ENCODE results near the gene MAP3K21. TPM values are rescaled to one million over a fixed set of nuclear protein-coding genes. Genes with fewer than 3 reads are reported as not detected.

The MAP3K21 gene
- total and polyA plus RNA-seq, 5 donors, result 0.25 to 0.47 (median 0.34) TPM

DNA sequence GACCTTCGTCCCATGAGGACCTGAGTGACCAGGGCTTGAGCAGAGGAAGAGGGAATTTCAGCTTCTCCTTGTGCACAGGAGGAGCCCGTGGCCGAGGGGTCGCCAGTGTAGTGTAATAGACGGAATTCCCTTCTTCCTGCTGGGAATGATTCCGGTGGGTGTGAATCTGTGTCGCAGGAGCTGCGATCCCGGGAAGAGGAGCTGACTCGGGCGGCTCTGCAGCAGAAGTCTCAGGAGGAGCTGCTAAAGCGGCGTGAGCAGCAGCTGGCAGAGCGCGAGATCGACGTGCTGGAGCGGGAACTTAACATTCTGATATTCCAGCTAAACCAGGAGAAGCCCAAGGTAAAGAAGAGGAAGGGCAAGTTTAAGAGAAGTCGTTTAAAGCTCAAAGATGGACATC is 34.4 kb downstream of the MAP3K21 start:
- intact Hi-C loops (cut with DNase I), result no loop called here
- H3K4me1 ChIP-seq (ENCODE audit: control insufficient read depth, insufficient read depth, low read length), result no peaks in the 10 kb centered on the region
- 53% methylated on average over 19 of the region's 19 CpGs for WGBS
- no peaks in the 10 kb centered on the region for H3K27me3 ChIP-seq (ENCODE audit: control insufficient read depth, insufficient read depth)
- H3K4me3 ChIP-seq (ENCODE audit: low read length), result no peak overlapping the region
- H3K9me3 ChIP-seq (ENCODE audit: control insufficient read depth, low read length), result no peaks in the 10 kb centered on the region
- no peak overlapping the region for H3K27ac ChIP-seq (ENCODE audit: low read length)
- DNase-seq (no peak), ATAC-seq (no peak)

DNA sequence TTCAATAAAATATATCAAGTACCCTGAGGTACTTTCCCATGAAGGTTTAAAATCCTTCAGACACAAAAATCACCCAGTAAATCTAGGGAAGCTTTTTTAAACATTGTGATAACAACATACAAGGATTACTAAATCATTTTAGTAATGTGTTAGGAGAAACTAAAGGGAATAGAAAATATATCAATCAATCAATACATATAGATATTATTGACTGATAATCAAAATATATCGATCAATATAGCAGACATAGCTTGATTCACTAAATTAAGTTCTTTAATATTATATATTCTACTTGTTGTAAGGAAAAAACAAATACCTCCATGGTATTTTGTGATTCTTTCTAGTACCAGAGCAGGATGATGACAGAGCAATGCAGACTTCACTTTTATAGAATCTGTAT is 35.2 kb downstream of the MAP3K21 start:
- Histone ChIP-seq H3K27ac (ENCODE audit: low read length) (no peak overlapping the region), H3K4me1 (ENCODE audit: control insufficient read depth, insufficient read depth, low read length) (no peaks in the 10 kb centered on the region), H3K9me3 (ENCODE audit: control insufficient read depth, low read length) (no peaks in the 10 kb centered on the region), H3K27me3 (ENCODE audit: control insufficient read depth, insufficient read depth) (no peaks in the 10 kb centered on the region), H3K4me3 (ENCODE audit: low read length) (no peak overlapping the region)
- ATAC-seq (no peak), DNase-seq (no peak)
- intact Hi-C loops (cut with DNase I), result no loop called here
- WGBS, result 88% methylated on average over 1 of the region's 1 CpG

DNA sequence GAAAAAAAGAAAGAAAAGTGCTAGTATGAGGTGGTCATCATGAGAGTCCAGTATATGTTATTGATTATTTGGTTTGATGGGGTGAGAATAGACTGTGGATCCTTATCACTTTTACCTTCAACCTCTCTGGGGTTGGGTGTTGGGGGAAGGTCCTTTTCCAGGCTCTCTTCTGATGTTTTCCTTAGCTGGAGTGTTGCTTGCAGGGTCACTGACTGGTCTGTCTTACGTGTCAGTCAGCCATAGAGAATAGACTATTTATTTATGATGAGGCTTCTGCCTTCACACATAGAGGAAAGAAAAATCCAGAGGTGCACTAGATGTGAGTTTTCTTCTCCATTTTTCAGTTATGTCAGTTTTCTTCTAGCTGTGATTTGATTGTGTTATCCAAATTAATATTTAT is 36.5 kb downstream of the MAP3K21 start:
- H3K9me3 ChIP-seq (ENCODE audit: control insufficient read depth, low read length), result no peaks in the 10 kb centered on the region
- no peaks in the 10 kb centered on the region for H3K27me3 ChIP-seq (ENCODE audit: control insufficient read depth, insufficient read depth)
- no peak overlapping the region for H3K4me3 ChIP-seq (ENCODE audit: low read length)
- intact Hi-C loops (cut with DNase I), result no loop called here
- H3K4me1 ChIP-seq (ENCODE audit: control insufficient read depth, insufficient read depth, low read length), result no peaks in the 10 kb centered on the region
- H3K27ac ChIP-seq (ENCODE audit: low read length), result no peak overlapping the region
- no peak for DNase-seq
- ATAC-seq, result no peak
- 70% methylated on average over 1 of the region's 1 CpG for WGBS

- Histone ChIP-seq H3K27me3 (ENCODE audit: control insufficient read depth, insufficient read depth) (no peaks in the 10 kb centered on the region), H3K9me3 (ENCODE audit: control insufficient read depth, low read length) (no peaks in the 10 kb centered on the region), H3K27ac (ENCODE audit: low read length) (no peak overlapping the region), H3K4me3 (ENCODE audit: low read length) (no peak overlapping the region), H3K4me1 (ENCODE audit: control insufficient read depth, insufficient read depth, low read length) (no peaks in the 10 kb centered on the region)
- 70% methylated on average over 5 of the region's 5 CpGs for WGBS
- DNase-seq (no peak), ATAC-seq (no peak)
- intact Hi-C loops (cut with DNase I), result no loop called here
These were observed 37.4 kb downstream of the MAP3K21 start for GRCh38 chr1:233364695-233365539.

GRCh38 chr1:233366575-233366974 is 39.1 kb downstream of the MAP3K21 start:
- Histone ChIP-seq H3K4me1 (ENCODE audit: control insufficient read depth, insufficient read depth, low read length) (no peaks in the 10 kb centered on the region), H3K27ac (ENCODE audit: low read length) (no peak overlapping the region), H3K9me3 (ENCODE audit: control insufficient read depth, low read length) (no peaks in the 10 kb centered on the region), H3K27me3 (ENCODE audit: control insufficient read depth, insufficient read depth) (no peaks in the 10 kb centered on the region), H3K4me3 (ENCODE audit: low read length) (no peak overlapping the region)
- no peak for DNase-seq
- intact Hi-C loops (cut with DNase I), result no loop called here
- no peak for ATAC-seq
- 54% methylated on average over 3 of the region's 3 CpGs for WGBS

DNA sequence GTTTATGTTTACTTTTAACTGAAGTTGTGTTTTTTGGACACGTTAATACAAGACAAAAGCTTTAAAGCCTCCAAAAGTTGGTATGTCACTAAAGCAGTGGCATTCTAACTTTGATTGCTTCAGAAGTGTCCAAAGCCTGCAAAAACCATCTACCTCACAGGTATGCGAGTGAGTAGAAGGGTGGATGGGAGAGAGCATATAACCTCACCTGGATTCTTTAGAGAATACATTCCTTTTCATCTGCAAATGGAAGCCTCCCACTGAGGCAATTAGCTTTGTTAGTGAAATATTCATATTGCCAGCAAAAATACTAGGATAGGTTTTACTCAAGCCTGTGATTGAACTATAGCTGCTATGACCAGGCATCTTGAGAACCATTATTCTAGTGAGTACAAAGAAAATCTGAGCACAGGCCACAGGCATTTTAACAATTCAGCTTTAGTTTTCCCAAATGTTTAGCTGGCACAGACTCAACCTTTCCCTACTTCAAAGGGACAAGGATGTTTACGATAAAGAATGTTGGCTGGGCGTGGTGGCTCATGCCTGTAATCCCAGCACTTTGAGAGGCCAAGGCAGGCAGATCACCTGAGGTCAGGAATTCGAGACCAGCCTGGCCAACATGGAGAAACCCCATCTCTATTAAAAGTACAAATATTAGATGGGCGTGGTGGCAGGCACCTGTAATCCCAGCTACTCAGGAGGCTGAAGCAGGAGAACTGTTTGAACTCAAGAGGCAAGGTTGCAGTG is 39.7 kb downstream of the MAP3K21 start:
- Histone ChIP-seq H3K27ac (ENCODE audit: low read length) (no peak overlapping the region), H3K9me3 (ENCODE audit: control insufficient read depth, low read length) (no peaks in the 10 kb centered on the region), H3K4me1 (ENCODE audit: control insufficient read depth, insufficient read depth, low read length) (no peaks in the 10 kb centered on the region), H3K4me3 (ENCODE audit: low read length) (no peak overlapping the region), H3K27me3 (ENCODE audit: control insufficient read depth, insufficient read depth) (no peaks in the 10 kb centered on the region)
- DNase-seq (no peak), ATAC-seq (no peak)
- intact Hi-C loops (cut with DNase I), result no loop called here
- WGBS, result 75% methylated on average over 6 of the region's 6 CpGs

DNA sequence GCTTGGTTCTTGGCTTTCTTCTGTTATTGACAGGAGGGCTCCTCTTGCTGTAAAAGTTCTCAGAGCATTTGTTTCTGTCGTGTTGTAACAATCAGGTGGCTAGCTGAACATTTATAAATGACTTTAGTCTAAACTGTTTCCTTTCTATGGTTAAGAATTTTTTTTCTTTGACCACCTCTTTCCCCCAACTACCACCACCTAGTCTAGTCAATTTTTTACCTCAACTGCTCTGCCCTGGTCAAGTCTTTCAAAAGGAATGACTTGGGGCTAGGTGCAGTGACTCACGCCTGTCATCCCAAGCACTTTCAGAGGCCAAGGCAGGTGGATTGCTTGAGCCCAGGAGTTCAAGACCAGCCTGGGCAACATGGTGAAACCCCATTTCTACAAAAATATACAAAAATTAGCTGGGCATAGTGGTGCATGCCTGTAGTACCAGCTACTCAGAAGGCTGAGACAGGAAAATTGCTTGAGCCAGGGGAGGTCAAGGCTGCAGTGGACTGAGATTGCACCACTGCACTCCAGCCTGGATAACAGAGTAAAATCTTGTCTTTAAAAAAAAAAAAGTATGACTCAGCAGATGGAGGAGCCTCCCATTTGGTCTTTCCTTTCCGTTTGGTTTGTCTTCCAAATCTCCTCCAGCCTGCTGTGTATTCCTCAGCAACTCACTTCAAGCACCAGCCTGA is 40.7 kb downstream of the MAP3K21 start:
- WGBS, result 62% methylated on average over 3 of the region's 3 CpGs
- Histone ChIP-seq H3K9me3 (ENCODE audit: control insufficient read depth, low read length) (no peaks in the 10 kb centered on the region), H3K4me1 (ENCODE audit: control insufficient read depth, insufficient read depth, low read length) (no peaks in the 10 kb centered on the region), H3K4me3 (ENCODE audit: low read length) (no peak overlapping the region), H3K27me3 (ENCODE audit: control insufficient read depth, insufficient read depth) (no peaks in the 10 kb centered on the region), H3K27ac (ENCODE audit: low read length) (no peak overlapping the region)
- DNase-seq (no peak), ATAC-seq (no peak)
- intact Hi-C loops (cut with DNase I), result no loop called here

DNA sequence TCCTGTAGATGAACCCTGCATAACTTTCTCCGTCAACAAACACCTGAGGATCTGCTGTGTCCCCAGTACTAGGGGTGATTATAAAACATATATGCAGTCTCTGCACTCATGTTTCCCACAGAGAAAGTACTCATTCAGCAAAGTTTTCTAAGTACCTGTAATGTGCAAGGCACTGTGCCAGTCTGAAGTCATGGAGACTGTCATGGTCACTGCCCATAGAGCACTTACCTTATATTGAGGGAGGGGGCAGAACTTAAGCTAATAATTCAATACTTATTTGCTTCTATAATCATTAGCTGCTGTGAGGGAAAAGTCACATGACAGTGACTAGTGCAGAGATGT is 41.2 kb downstream of the MAP3K21 start:
- no peaks in the 10 kb centered on the region for H3K4me1 ChIP-seq (ENCODE audit: control insufficient read depth, insufficient read depth, low read length)
- H3K27ac ChIP-seq (ENCODE audit: low read length), result no peak overlapping the region
- no peaks in the 10 kb centered on the region for H3K27me3 ChIP-seq (ENCODE audit: control insufficient read depth, insufficient read depth)
- no peaks in the 10 kb centered on the region for H3K9me3 ChIP-seq (ENCODE audit: control insufficient read depth, low read length)
- WGBS, result 80% methylated on average over 1 of the region's 1 CpG
- intact Hi-C loops (cut with DNase I), result no loop called here
- ATAC-seq (no peak), DNase-seq (no peak)
- H3K4me3 ChIP-seq (ENCODE audit: low read length), result no peak overlapping the region

DNA sequence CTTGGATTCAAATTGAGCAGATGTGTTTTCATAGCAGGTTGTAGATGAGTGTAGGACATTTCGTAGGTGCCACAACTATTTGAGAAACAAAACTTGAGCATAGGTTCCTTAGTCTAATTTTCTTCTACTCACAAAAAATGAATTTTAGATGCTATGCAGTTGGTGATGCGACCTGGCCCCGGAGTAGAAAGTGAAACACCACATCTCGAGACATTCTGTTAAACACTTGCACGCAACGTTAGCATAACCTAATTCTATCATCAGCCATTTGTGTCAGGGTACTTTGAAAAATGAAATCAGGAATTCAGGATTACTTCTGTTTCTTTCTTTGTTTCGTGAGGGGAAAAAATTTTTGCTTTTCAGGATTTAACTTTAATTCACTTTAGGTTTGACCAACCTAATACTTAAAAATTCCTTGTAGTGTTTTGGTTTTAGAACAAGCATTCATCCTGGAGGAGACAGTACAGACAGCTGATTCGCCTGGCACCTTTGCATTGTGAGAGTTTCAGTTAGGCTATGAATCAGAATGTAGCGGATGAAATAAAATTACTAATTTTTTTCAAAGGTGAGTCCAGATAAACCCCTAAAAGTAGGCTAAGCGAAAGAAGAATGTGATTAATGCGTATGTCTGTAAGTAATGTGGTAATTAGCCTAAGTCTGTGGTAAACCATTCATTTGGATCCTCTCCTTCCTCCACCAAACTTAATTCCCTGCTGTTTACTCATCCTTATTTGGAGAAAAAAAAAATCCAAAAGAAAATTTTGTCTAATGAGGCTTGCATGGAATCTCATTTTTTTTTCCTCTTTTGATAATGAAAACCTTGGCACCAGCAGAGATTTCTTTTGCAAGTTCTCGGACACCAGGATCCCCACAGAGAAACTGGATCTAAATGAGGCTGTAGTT is 44.9 kb downstream of the MAP3K21 start:
- no peaks in the 10 kb centered on the region for H3K4me1 ChIP-seq (ENCODE audit: control insufficient read depth, insufficient read depth, low read length)
- no peak overlapping the region for H3K27ac ChIP-seq (ENCODE audit: low read length)
- H3K9me3 ChIP-seq (ENCODE audit: control insufficient read depth, low read length), result no peaks in the 10 kb centered on the region
- WGBS, result 82% methylated on average over 12 of the region's 12 CpGs
- H3K4me3 ChIP-seq (ENCODE audit: low read length), result no peak overlapping the region
- intact Hi-C loops (cut with DNase I), result no loop called here
- ATAC-seq (no peak), DNase-seq (no peak)
- no peaks in the 10 kb centered on the region for H3K27me3 ChIP-seq (ENCODE audit: control insufficient read depth, insufficient read depth)

- WGBS, result 92% methylated on average over 6 of the region's 6 CpGs
- H3K4me1 ChIP-seq (ENCODE audit: control insufficient read depth, insufficient read depth, low read length), result no peaks in the 10 kb centered on the region
- no peak overlapping the region for H3K27ac ChIP-seq (ENCODE audit: low read length)
- no peaks in the 10 kb centered on the region for H3K27me3 ChIP-seq (ENCODE audit: control insufficient read depth, insufficient read depth)
- ATAC-seq (no peak), DNase-seq (no peak)
- intact Hi-C loops (cut with DNase I), result no loop called here
- no peaks in the 10 kb centered on the region for H3K9me3 ChIP-seq (ENCODE audit: control insufficient read depth, low read length)
- H3K4me3 ChIP-seq (ENCODE audit: low read length), result no peak overlapping the region
These were observed 45.7 kb downstream of the MAP3K21 start for GRCh38 chr1:233373226-233373625.
